K562 (cell line): ENCODE results near the gene GREB1. TPM values are rescaled to one million over a fixed set of nuclear protein-coding genes. Genes with fewer than 3 reads are reported as not detected.

Experiments
- ATAC-seq: fragments of 200-7000 bp; cut with Tn5 transposase; 3 replicates; pipeline ENCODE4 v1.9.1; 2020; ENCODE audit warnings: moderate library complexity
- BruUV-seq: library from RNA; stranded (reverse); fragments of 400-500 nt; replicated peaks from 2 replicates; lab custom pipeline; 2021; lab: Mats Ljungman, UMichigan
- CTCF ChIA-PET: fragments of 300-600 bp; formaldehyde crosslinking; extraction: SDS; loops from one replicate; lab custom pipeline; 2021; ENCODE audit warnings: low intra/inter-chr PET ratio; lab: Yijun Ruan, JAX
- POLR2A ChIA-PET: fragments of 300-600, 350-650 bp; sonication (Branson Sonifier 250); formaldehyde crosslinking; extraction: SDS; loops from one replicate; lab custom pipeline; 2021; ENCODE audit warnings: antibody characterized with exemption, inconsistent platforms; lab: Yijun Ruan, JAX
- DNase-seq, 4 experiments: peaks; one replicate each; pipeline versions ENCODE4 v3.0.0 to v3.0.0-alpha.2; 2011 to 2018; ENCODE audit warnings: low spot score in 3 of 4, mixed read lengths in 3 of 4; ENCODE audit errors: extremely low read depth in 1 of 4
- FAIRE-seq: peaks from 2 replicates; lab custom pipeline; 2011; peaks lifted over from hg19 to GRCh38; lab: Jason Lieb, UNC
- H2AFZ ChIP-seq: 2 replicates; pipeline ENCODE4 v1.6.0; 2011; ENCODE audit warnings: low read depth, low read length, control low read depth, inconsistent platforms
- H3K27ac ChIP-seq: fragments of 200-600 bp; 3 replicates; pipeline ENCODE4 v1.8.0; 2011; ENCODE audit warnings: low read depth, mild to moderate bottlenecking, control low read depth, inconsistent platforms, low read length, moderate library complexity, mixed read lengths; ENCODE audit errors: extremely low read depth
- H3K27me3 ChIP-seq, 2 experiments: fragments of 300-600 bp in 1 of 2; 2 replicates in 1 of 2; 3 replicates in 1 of 2; pipeline versions ENCODE4 v1.6.0 to v1.8.0; 2011; ENCODE audit warnings: inconsistent platforms in 2 of 2, low read length in 2 of 2, mild to moderate bottlenecking in 1 of 2, mixed read lengths in 1 of 2, moderate library complexity in 1 of 2; ENCODE audit not compliant: control insufficient read depth in 2 of 2, insufficient read depth in 2 of 2
- H3K36me3 ChIP-seq: fragments of 300-600 bp; 3 replicates; pipeline ENCODE4 v1.8.0; 2011; ENCODE audit warnings: mild to moderate bottlenecking, low read length, inconsistent platforms; ENCODE audit not compliant: control insufficient read depth, insufficient read depth
- H3K4me1 ChIP-seq, 2 experiments: fragments of 200-600 bp in 1 of 2; replicated peaks in 1 of 2; 2 replicates in 1 of 2; 3 replicates in 1 of 2; pipeline versions ENCODE4 v1.5.1 to v1.8.0; 2011; ENCODE audit warnings: inconsistent platforms in 2 of 2, low read length in 2 of 2, mild to moderate bottlenecking in 1 of 2, mixed read lengths in 1 of 2, moderate library complexity in 1 of 2; ENCODE audit not compliant: control insufficient read depth in 2 of 2, insufficient read depth in 2 of 2
- H3K4me2 ChIP-seq: 2 replicates; pipeline ENCODE4 v1.6.1; 2011; ENCODE audit warnings: low read length, control low read depth, inconsistent platforms, mixed read lengths; ENCODE audit not compliant: insufficient read depth
- H3K4me3 ChIP-seq: fragments of 200-600 bp; sonication (generic), shearing (Covaris generic); 2 replicates; pipeline ENCODE4 v1.5.1; 2016; ENCODE audit warnings: control low read depth, inconsistent platforms
- H3K79me2 ChIP-seq: fragments of 200-600 bp; 3 replicates; pipeline ENCODE4 v1.8.0; 2011; ENCODE audit warnings: low read length, inconsistent platforms; ENCODE audit not compliant: control insufficient read depth, insufficient read depth
- H3K9ac ChIP-seq, 2 experiments: 2 replicates each; pipeline versions ENCODE4 v1.6.0 to v1.6.1; 2011; ENCODE audit warnings: low read depth in 2 of 2, low read length in 2 of 2, control low read depth in 1 of 2, inconsistent platforms in 1 of 2, mild to moderate bottlenecking in 1 of 2, mixed read lengths in 1 of 2; ENCODE audit not compliant: insufficient read depth in 1 of 2
- H3K9me1 ChIP-seq: one replicate; pipeline ENCODE4 v1.6.0; 2011; ENCODE audit warnings: inconsistent platforms, mild to moderate bottlenecking, low read length, moderate library complexity; ENCODE audit not compliant: control insufficient read depth, insufficient read depth
- H3K9me3 ChIP-seq: replicated peaks from 2 replicates; pipeline ENCODE4 v1.5.1; 2011; ENCODE audit warnings: low read depth, low read length, inconsistent platforms; ENCODE audit not compliant: control insufficient read depth, insufficient read depth
- H4K20me1 ChIP-seq: replicated peaks from 2 replicates; pipeline ENCODE4 v1.6.1; 2011; ENCODE audit warnings: low read length, inconsistent platforms, mixed read lengths; ENCODE audit not compliant: control insufficient read depth, insufficient read depth
- GTF2E2 ChIP-seq: fragments of 200-800 bp; sonication (Bioruptor generic); IDR thresholded peaks from 2 replicates; pipeline ENCODE4 v1.6.1; 2016; ENCODE audit warnings: missing genetic modification characterization, missing compliant biosample characterization
- JUND ChIP-seq, 2 experiments: IDR thresholded peaks; 2 replicates in 1 of 2; 3 replicates in 1 of 2; pipeline ENCODE4 v1.6.1; 2011; ENCODE audit warnings: borderline replicate concordance in 2 of 2, low read depth in 2 of 2, low read length in 2 of 2, improper control_type of control experiment in 1 of 2, missing biosample characterization in 1 of 2, missing genetic modification characterization in 1 of 2, missing genetic modification reagents in 1 of 2
- MAFG ChIP-seq: fragments of 450-650 bp; conservative IDR thresholded peaks from 2 replicates; pipeline ENCODE4 v1.6.1; 2016; ENCODE audit warnings: missing genetic modification characterization, missing compliant biosample characterization
- NFE2 ChIP-seq: IDR thresholded peaks from 2 replicates; pipeline ENCODE4 v1.6.1; 2014; ENCODE audit warnings: antibody characterized with exemption, low read depth
- NR2C2 ChIP-seq, 2 experiments: fragments of 200-800 bp in 1 of 2; sonication (Bioruptor generic) in 1 of 2; sonication (generic) in 1 of 2; formaldehyde crosslinking in 1 of 2; IDR thresholded peaks; 2 replicates each; pipeline versions ENCODE4 v1.6.1 to v1.8.0; 2016 to 2022; ENCODE audit warnings: mild to moderate bottlenecking in 1 of 2, missing compliant biosample characterization in 1 of 2, missing genetic modification characterization in 1 of 2, missing genetic modification reagents in 1 of 2
- TSC22D4 ChIP-seq: fragments of 450-650 bp; IDR thresholded peaks from 2 replicates; pipeline ENCODE4 v1.6.1; 2016; ENCODE audit warnings: missing genetic modification characterization, missing biosample characterization, control low read depth
- ZNF324 ChIP-seq: fragments of 250-450 bp; sonication (Bioruptor Pico); IDR thresholded peaks from 2 replicates; pipeline ENCODE4 v1.4.0; 2020; ENCODE audit warnings: mild to moderate bottlenecking
- ZSCAN29 ChIP-seq: fragments of 450-650 bp; IDR thresholded peaks from 2 replicates; pipeline ENCODE4 v1.6.1; 2017
- WGBS: fragments of 100-300 bp; shearing (Covaris generic); methylation state at CpG from one replicate; pipeline ENCODE4 v1.1.6; 2016; ENCODE audit warnings: low coverage, mixed read lengths; ENCODE audit not compliant: insufficient coverage; ENCODE audit errors: missing lambda C conversion rate; 5-methylcytosine and 5-hydroxymethylcytosine counted together
- in situ Hi-C: fragments of 300-500 bp; cut with MboI; formaldehyde crosslinking; loops from 4 replicates; pipeline ENCODE4 v1.15.0; 2018; ENCODE audit warnings: inconsistent platforms, mixed read lengths
- intact Hi-C: fragments of 100-400 bp; cut with micrococcal nuclease; formaldehyde crosslinking; loops from 2 replicates; pipeline ENCODE4 v1.14.2; 2022
- polyA plus RNA-seq, 8 experiments: library from polyadenylated mRNA; depleted of rRNA in 4 of 8; stranded (reverse) in 5 of 8; unstranded in 3 of 8; fragments of >200 nt; fragmentation: Nextera tagmentation in 2 of 8; fragmentation: Illumina TruSeq in 1 of 8; extraction: Ambion mirVana in 2 of 8; extraction: Trizol in 1 of 8; gene quantifications; 2 replicates each; pipeline versions ENCODE4 v1.2.1 to v1.2.3, GENCODE V29; 2011 to 2014; ENCODE audit warnings: inconsistent platforms in 1 of 8, missing spikeins in 1 of 8
- total RNA-seq, 7 experiments: library from RNA; depleted of rRNA in 6 of 7; stranded (reverse); fragments of >200 nt in 6 of 7; fragmentation: Illumina TruSeq in 2 of 7; extraction: Trizol in 2 of 7; gene quantifications; 2 replicates each; pipeline versions ENCODE4 v1.2.1 to v1.2.3, GENCODE V29; 2011 to 2021; ENCODE audit warnings: low replicate concordance in 1 of 7
- TF ChIP-seq, protein P1 (sequence below), 2 experiments: fragments of 450-650 bp in 1 of 2; sonication (generic) in 1 of 2; formaldehyde crosslinking in 1 of 2; IDR thresholded peaks; 2 replicates each; pipeline versions ENCODE4 v1.7.1 to v1.9.0; 2016 to 2022; ENCODE audit warnings: inconsistent platforms in 1 of 2, mild to moderate bottlenecking in 1 of 2, missing genetic modification reagents in 1 of 2

GREB1 gene
- total and polyA plus RNA-seq, 9 of the 15 experiments (the other 6 are each of a cell fraction or from before 2014, with no cell fraction given), result 0.04 to 0.86 (median 0.10) TPM; not detected in 1

DNA sequence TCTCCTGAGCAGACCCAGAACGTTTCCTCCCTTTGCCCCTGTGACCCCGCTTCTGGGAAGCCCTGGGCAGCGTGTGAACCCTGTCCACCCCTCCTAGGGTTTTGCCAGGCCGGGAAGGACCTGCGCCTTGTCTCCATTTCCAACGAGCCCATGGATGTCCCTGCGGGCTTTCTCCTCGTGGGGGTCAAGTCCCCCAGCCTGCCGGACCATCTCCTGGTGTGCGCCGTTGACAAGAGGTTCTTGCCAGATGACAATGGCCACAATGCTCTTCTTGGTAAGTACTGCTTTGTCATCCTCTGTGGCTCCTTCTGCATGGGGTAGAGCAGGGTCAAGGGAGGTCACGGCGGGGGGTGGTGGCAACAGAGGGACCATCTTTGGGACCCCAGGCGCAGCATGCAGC, 32.5 kb downstream of the GREB1 start:
- Histone ChIP-seq H4K20me1 (peaks cover 3% of the 10 kb centered on the region; the same call in 1 of the 2 replicates), H3K9ac (no peak overlapping the region), H3K9me1 (no peaks in the 10 kb centered on the region), H3K36me3 (no peaks in the 10 kb centered on the region), H3K4me2 (no peak overlapping the region), H3K27ac (no peak overlapping the region), H3K9me3 (no peaks in the 10 kb centered on the region), H3K79me2 (no peaks in the 10 kb centered on the region), H2AFZ (no peak overlapping the region), H3K4me3 (no peak overlapping the region), H3K4me1 (peaks cover 6 to 13% of the 10 kb centered on the region in 2 experiments; a peak in 3 of 5 replicates), H3K27me3 (peaks cover 16 to 49% of the 10 kb centered on the region in 2 experiments; a peak in 4 of 5 replicates)
- 7% methylated on average over 14 of the region's 14 CpGs for whole genome bisulfite sequencing
- BruUV-seq, result no TSS peak
- FAIRE-seq (no peak), DNase-seq (peak in 1 of 4 experiments; percentile 27), ATAC-seq (no peak)
- intact Hi-C loops (no loop called here), in situ Hi-C loops (no loop called here)
- TF ChIP-seq NFE2, result peak; percentile 16; the same call in 1 of the 2 replicates
- TF ChIP-seq NR2C2 (CRISPR knock-in tag; IDR thresholded peaks at IDR 0.05), result no peak
- TF ChIP-seq NR2C2 (tag; IDR thresholded peaks at IDR 0.05), result 0 out of 2 replicates have a peak, but pooled peaks have one; percentile 26
- peak; percentile 32; the same call in 1 of the 2 replicates for TF ChIP-seq MAFG (tag)
- TF ChIP-seq ZSCAN29, result no peak
- TF ChIP-seq, protein P1, sequence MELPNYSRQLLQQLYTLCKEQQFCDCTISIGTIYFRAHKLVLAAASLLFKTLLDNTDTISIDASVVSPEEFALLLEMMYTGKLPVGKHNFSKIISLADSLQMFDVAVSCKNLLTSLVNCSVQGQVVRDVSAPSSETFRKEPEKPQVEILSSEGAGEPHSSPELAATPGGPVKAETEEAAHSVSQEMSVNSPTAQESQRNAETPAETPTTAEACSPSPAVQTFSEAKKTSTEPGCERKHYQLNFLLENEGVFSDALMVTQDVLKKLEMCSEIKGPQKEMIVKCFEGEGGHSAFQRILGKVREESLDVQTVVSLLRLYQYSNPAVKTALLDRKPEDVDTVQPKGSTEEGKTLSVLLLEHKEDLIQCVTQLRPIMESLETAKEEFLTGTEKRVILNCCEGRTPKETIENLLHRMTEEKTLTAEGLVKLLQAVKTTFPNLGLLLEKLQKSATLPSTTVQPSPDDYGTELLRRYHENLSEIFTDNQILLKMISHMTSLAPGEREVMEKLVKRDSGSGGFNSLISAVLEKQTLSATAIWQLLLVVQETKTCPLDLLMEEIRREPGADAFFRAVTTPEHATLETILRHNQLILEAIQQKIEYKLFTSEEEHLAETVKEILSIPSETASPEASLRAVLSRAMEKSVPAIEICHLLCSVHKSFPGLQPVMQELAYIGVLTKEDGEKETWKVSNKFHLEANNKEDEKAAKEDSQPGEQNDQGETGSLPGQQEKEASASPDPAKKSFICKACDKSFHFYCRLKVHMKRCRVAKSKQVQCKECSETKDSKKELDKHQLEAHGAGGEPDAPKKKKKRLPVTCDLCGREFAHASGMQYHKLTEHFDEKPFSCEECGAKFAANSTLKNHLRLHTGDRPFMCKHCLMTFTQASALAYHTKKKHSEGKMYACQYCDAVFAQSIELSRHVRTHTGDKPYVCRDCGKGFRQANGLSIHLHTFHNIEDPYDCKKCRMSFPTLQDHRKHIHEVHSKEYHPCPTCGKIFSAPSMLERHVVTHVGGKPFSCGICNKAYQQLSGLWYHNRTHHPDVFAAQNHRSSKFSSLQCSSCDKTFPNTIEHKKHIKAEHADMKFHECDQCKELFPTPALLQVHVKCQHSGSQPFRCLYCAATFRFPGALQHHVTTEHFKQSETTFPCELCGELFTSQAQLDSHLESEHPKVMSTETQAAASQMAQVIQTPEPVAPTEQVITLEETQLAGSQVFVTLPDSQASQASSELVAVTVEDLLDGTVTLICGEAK (IDR thresholded peaks at IDR 0.05), result no peak
- TF ChIP-seq, protein P1 (CRISPR knock-in tag; IDR thresholded peaks at IDR 0.05), result no peak
- no peak for TF ChIP-seq ZNF324 (CRISPR knock-in tag)
- TF ChIP-seq JUND (IDR thresholded peaks at IDR 0.05; ENCODE audit: borderline replicate concordance, low read depth, low read length), result no peak
- no peak for TF ChIP-seq JUND (tag; IDR thresholded peaks at IDR 0.05; ENCODE audit: borderline replicate concordance, low read depth, low read length)
- TF ChIP-seq TSC22D4 (tag), result no peak
- no peak for TF ChIP-seq GTF2E2 (tag)
- ChIA-PET CTCF (no interaction called here), POLR2A (interaction anchor here (1.4 kb wide), 1 partner anchor 16 kb away, joined by 3 read pairs; no protein-coding TSS in a partner anchor)
